Suprapubic skin (tissue), 4 donors: ENCODE results near the gene SAMHD1.

Experiments
- EP300 ChIP-seq: sonication (generic); formaldehyde crosslinking; IDR thresholded peaks from one replicate; pipeline ENCODE4 v1.6.1; 2017; ENCODE audit warnings: antibody characterized with exemption
- POLR2AphosphoS5 ChIP-seq, 3 donors: sonication (generic); formaldehyde crosslinking; IDR thresholded peaks; one replicate each; pipeline ENCODE4 v1.6.1; 2017; ENCODE audit warnings: antibody characterized with exemption in 3 of 3
- TF ChIP-seq, protein P1 (sequence below), 2 donors: fragments of 200-600 bp in 1 of 2; fragments of 450-650 bp in 1 of 2; sonication (generic) in 1 of 2; IDR thresholded peaks; one replicate each; pipeline ENCODE4 v1.5.1; 2016 to 2019; ENCODE audit warnings: antibody characterized with exemption in 2 of 2, mild to moderate bottlenecking in 1 of 2, moderate library complexity in 1 of 2

DNA sequence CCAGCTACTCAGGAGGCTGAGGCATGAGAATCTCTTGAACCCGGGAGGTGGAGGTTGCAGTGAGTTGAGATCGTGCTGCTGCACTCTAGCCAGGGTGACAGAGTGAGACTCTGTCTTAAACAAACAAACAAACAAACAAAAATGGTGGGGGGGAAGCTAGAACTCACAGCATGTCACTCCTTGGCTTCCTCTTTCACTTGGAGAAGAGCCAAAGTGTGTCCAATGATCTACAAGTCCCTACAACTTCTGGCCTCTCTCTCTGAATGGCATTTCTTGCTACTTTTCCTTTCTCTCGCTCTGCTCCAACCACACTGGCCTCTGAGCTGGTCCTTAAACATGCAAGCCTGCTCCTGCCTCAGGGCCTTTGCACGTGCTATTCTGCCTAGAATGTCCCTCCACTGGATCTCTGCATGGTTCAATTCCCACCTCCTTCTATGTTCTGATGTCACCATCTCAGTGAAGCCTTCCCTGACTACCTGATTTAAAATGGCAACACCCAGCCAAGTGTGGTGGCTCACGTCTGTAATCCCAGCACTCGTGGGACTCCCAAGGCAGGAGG lies 67.5 kb downstream of the SAMHD1 start:
- TF ChIP-seq, protein P1, sequence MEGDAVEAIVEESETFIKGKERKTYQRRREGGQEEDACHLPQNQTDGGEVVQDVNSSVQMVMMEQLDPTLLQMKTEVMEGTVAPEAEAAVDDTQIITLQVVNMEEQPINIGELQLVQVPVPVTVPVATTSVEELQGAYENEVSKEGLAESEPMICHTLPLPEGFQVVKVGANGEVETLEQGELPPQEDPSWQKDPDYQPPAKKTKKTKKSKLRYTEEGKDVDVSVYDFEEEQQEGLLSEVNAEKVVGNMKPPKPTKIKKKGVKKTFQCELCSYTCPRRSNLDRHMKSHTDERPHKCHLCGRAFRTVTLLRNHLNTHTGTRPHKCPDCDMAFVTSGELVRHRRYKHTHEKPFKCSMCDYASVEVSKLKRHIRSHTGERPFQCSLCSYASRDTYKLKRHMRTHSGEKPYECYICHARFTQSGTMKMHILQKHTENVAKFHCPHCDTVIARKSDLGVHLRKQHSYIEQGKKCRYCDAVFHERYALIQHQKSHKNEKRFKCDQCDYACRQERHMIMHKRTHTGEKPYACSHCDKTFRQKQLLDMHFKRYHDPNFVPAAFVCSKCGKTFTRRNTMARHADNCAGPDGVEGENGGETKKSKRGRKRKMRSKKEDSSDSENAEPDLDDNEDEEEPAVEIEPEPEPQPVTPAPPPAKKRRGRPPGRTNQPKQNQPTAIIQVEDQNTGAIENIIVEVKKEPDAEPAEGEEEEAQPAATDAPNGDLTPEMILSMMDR (IDR thresholded peaks at IDR 0.05), result no peak
- no peak for TF ChIP-seq EP300
- no peak for TF ChIP-seq POLR2AphosphoS5 (IDR thresholded peaks at IDR 0.05)
